ENCODE results near the gene SLC10A4.

SLC10A4 gene

GRCh38 chr4:48490012-48490679, 7.0 kb downstream of the SLC10A4 start, which contains the start of gene ZAR1:
Gene ZAR1 (plus strand): TSS chr4:48490252. CDS start chr4:48490292, 40 bp downstream.
- no peak for DNase-seq

DNA sequence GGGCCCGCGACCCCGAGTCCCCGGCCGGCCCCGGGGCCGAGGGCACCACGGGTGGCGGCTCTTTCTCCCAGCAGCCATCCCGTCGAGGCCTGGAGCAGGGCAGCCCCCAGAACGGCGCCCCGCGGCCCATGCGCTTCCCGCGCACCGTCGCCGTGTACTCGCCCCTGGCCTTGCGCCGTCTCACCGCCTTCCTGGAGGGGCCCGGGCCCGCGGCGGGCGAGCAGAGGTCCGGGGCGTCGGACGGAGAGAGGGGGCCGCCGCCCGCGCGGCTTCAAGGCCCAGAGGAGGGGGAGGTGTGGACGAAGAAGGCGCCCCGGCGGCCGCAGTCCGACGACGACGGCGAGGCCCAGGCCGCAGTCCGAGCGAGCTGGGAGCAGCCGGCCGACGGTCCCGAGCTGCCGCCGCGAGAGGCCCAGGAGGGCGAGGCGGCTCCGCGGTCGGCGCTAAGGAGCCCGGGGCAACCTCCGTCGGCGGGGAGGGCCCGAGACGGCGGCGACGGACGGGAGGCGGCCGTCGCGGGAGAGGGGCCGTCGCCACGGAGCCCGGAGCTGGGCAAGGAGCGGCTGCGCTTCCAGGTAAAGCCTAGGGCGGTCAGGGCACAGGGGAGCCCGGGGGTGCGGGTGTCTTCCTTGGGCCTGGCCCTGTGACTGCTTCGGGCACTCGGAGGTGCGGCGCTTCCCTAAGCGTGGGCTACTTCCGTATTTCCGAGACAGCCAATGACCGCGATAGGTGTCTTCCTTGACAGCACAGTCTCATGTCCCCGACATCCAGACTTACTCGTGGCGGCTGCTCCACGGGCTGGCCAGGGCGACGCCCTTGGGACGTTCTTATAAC, 7.8 kb downstream of the SLC10A4 start:
- DNase-seq, result no peak

DNA sequence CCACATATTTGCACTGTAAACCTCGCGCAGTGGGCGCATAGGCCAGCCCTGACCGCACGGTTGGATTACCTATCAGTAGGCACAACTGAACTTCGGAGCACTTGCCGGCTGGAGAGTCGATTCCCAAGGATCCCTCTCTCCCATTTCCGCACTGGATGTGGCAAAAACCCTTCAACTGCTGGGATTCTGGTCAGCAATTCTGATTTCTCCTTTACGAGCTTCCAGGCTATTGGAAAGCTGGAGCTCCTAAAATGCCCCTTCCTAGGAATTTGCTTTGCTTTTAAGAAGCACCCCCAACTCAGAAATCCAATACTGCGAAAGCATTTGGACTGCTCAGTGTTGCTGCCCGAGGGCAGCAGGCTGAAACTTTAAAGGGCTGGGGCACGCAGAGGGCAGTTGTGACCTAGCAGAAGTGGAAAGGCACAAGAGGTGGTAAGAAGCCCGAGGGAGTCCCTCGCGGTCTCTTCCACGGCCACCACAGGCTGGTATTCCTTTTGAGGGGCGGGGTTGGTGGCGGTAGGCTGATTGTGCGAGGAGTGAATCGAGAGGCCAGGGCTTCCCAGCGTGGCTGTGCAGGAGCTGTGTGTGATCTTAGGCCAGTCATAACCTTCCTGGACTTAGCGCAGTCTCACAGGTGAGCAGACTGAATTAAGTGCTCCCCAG, 8.5 kb downstream of the SLC10A4 start:
- no peak for DNase-seq

- DNase-seq, result no peak
Measured at GRCh38 chr4:48493452-48494100, 10.4 kb downstream of the SLC10A4 start.

DNA sequence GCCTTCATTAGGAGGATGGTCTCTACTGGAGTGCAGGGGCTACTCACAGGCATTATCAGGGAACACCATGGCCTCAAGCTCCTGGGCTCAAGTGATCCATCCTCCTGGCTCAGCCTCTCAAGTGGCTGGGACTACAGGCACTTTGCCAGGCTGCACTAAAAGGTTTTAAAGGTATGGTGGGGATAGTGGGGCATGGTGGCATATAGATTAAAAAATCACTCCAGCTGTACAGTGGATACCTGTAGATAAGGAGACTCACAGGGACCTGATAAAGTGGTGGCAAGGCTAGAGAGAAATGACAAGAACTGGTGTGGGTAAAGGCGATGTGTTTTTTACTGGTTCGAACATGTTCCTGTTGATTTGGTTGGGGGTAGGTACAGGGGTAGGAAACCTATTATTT, 12.8 kb downstream of the SLC10A4 start:
- no peak for DNase-seq

- DNase-seq, result no peak
Measured at GRCh38 chr4:48498895-48499294, 15.8 kb downstream of the SLC10A4 start.

GRCh38 chr4:48499551-48500066, 16.5 kb downstream of the SLC10A4 start:
- no peak for DNase-seq

DNA sequence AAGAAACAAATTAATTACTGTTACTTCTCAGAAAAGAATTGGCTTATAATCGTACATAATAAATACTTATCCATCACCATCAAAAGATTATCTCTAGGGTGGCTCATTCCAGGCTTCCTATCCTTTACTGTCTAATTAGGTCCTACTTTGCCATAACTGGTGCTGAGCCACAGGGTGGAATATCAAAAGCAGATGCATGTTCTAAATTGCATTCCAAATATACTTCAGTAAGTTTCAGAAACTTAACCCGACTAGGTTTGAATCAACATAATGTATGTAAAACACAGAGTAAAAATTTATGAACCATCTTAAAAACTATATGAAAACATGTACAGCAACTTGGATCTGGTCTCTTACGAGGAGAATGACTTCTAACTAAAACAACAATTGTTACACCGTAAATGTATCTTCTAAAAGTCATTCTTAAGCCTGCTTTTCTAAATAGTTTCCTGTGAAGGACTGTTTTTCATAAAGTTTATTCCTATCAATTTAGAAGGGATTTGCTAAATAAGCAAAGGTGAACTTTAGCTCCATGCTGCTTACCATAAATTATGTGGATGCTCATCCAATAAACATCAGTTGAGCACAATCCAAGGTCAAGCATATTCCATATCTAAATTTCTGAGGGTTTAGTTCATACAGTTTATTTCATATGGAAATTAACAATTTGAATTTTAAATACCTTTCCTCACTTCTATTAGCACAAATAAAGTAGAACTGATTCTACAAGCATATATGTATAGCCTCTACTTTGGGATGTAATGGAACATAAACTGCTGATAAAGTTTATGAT, 20.3 kb downstream of the SLC10A4 start:
- no peak for DNase-seq

DNA sequence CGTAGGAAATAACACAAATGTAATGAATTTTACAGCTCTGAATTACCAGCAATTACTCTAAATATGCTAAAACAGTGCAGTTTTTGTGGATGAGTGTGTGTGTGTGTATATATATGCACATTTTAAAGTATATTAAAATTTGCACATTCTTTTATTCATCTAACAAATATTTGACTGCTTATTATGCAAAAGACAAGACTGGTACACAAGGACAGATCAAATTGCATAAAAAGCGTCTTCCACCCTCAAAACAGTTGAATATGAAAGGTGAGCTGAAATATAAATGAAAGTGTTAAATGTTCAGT, 20.8 kb downstream of the SLC10A4 start:
- no peak for DNase-seq

- no peak for DNase-seq
Measured at GRCh38 chr4:48504352-48504751, 21.2 kb downstream of the SLC10A4 start.

GRCh38 chr4:48506716-48507115, 23.6 kb downstream of the SLC10A4 start:
- no peak for DNase-seq

GRCh38 chr4:48509543-48509942, 26.4 kb downstream of the SLC10A4 start:
- DNase-seq, result no peak

DNA sequence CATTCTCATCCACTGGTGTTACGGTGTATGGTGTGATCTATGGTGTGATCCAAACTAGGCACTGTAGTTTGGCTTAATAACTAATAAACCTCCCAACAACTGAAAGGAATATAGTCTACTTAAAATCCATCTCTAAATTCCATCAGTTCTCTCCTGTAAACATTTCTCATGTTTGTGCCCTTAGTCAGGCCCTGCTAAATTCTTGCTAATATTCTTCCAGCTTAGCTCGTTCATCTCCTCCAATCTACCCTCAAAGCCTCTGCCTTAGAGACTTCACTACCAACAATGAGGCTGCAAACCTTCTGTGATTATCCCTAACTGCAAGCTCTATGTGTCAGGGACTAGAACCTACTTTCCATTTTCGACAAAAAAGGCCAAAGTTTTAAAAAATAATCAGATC, 35.0 kb downstream of the SLC10A4 start:
- DNase-seq, result no peak

DNA sequence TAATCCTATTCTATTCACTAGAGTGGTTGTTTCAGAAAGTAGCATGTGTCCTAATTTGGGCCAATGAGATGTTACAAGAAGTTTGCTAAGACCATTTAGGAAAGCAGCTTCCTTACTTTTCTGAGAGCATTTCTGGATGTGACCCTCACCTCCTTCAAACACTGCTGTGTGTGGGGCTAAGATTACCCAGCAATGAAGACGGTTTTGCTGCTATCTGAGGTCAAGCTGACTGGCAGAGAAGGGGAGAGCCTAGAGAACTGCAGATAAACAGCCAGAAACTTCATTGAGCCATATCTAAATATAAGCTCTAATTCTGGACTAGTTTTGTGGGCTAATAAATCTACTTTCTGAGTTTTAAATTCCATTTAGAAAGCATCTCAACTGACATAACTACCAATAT, 43.3 kb downstream of the SLC10A4 start:
- DNase-seq, result no peak

DNA sequence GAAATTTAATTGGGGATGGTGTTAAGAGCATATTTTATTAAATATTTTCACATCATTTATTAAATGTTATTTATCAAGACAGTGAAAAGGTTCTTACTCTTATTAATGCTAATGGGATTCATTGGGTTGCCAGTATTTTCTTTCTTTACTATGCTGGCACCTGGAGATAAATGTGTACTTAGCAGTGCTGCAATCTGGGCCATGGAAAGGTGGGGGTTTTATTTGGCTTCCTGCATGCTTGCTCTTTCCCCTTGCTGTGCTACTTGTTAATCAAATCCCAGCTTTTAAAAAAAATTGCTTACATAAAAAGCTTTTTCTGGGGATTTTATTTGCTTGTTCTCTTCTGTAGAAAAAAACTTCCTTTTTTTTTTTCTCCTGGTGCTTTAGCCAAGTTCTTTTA, 55.2 kb downstream of the SLC10A4 start:
- no peak for DNase-seq

All from stimulated activated CD4-positive, alpha-beta T cell treated with anti-CD3 and anti-CD28 coated beads, Interleukin-2, amount 100 ng/mL, for 48 hours (primary cell).